SK-N-SH (cell line): Measurements from ENCODE around the gene ARID1B. TPM values are rescaled to one million over a fixed set of nuclear protein-coding genes. Genes with fewer than 3 reads are reported as not detected.

Experiments
- CTCF ChIA-PET: fragments of 300-600, 350-600 bp; formaldehyde crosslinking; extraction: SDS; loops from one replicate; lab custom pipeline; 2021; lab: Yijun Ruan, JAX
- POLR2A ChIA-PET: fragments of 350-600 bp; sonication (Branson Sonifier 250); formaldehyde crosslinking; extraction: SDS; loops from one replicate; lab custom pipeline; 2020; ENCODE audit warnings: antibody characterized with exemption, inconsistent platforms; lab: Yijun Ruan, JAX
- DNase-seq: peaks from one replicate; pipeline ENCODE4 v3.0.0; 2012
- H2AFZ ChIP-seq: fragments of 200-600 bp; sonication (generic); 2 replicates; pipeline ENCODE4 v1.8.1; 2016; ENCODE audit warnings: antibody characterized with exemption, mild to moderate bottlenecking, low read depth
- H3F3A ChIP-seq: fragments of 200-600 bp; sonication (generic); replicated peaks from 2 replicates; pipeline ENCODE3; 2016; ENCODE audit warnings: antibody characterized with exemption, mild to moderate bottlenecking; ENCODE audit not compliant: insufficient read depth
- H3K27ac ChIP-seq, 2 experiments: fragments of 200-500 bp in 1 of 2; fragments of 200-600 bp in 1 of 2; sonication (Bioruptor generic) in 1 of 2; sonication (generic), shearing (Covaris generic) in 1 of 2; 2 replicates each; pipeline versions ENCODE4 v1.5.1 to v1.6.1; 2014 to 2016; ENCODE audit warnings: low read depth in 2 of 2, inconsistent platforms in 1 of 2, low read length in 1 of 2, mild to moderate bottlenecking in 1 of 2, mixed read lengths in 1 of 2
- H3K27me3 ChIP-seq: fragments of 200-600 bp; sonication (generic), shearing (Covaris generic); 2 replicates; pipeline ENCODE4 v1.6.1; 2016; ENCODE audit warnings: mixed run types; ENCODE audit not compliant: insufficient read depth
- H3K36me3 ChIP-seq, 2 experiments: fragments of 200-500 bp in 1 of 2; fragments of 200-600 bp in 1 of 2; sonication (Bioruptor generic) in 1 of 2; sonication (generic) in 1 of 2; replicated peaks in 1 of 2; 2 replicates each; pipeline versions ENCODE3 to v1.5.1; 2014 to 2016; ENCODE audit warnings: low read length in 1 of 2, mild to moderate bottlenecking in 1 of 2; ENCODE audit not compliant: insufficient read depth in 2 of 2, control insufficient read depth in 1 of 2
- H3K4me1 ChIP-seq, 2 experiments: fragments of 200-500 bp in 1 of 2; fragments of 200-600 bp in 1 of 2; sonication (Bioruptor generic) in 1 of 2; sonication (generic), shearing (Covaris generic) in 1 of 2; 2 replicates each; pipeline versions ENCODE4 v1.5.1 to v1.6.1; 2014 to 2016; ENCODE audit warnings: low read depth in 1 of 2, low read length in 1 of 2, mixed run types in 1 of 2; ENCODE audit not compliant: insufficient read depth in 2 of 2, control insufficient read depth in 1 of 2
- H3K4me2 ChIP-seq: fragments of 200-600 bp; sonication (generic), shearing (Covaris generic); 2 replicates; pipeline ENCODE4 v1.6.1; 2017; ENCODE audit warnings: mixed run types
- H3K4me3 ChIP-seq, 2 experiments: fragments of 200-500 bp in 1 of 2; fragments of 200-600 bp in 1 of 2; sonication (Bioruptor generic) in 1 of 2; sonication (generic), shearing (Covaris generic) in 1 of 2; 2 replicates each; pipeline versions ENCODE4 v1.5.1 to v1.8.1; 2014 to 2016; ENCODE audit warnings: low read depth in 2 of 2, inconsistent platforms in 1 of 2, low read length in 1 of 2, mild to moderate bottlenecking in 1 of 2, mixed read lengths in 1 of 2, moderate library complexity in 1 of 2
- H3K79me2 ChIP-seq: fragments of 200-600 bp; sonication (generic); 2 replicates; pipeline ENCODE4 v1.8.1; 2017; ENCODE audit warnings: mild to moderate bottlenecking; ENCODE audit not compliant: insufficient read depth
- H3K9ac ChIP-seq: fragments of 200-600 bp; sonication (generic); 2 replicates; pipeline ENCODE4 v1.6.1; 2017; ENCODE audit warnings: mixed run types
- H3K9me2 ChIP-seq: fragments of 200-600 bp; sonication (generic); 2 replicates; pipeline ENCODE4 v1.6.1; 2017; ENCODE audit warnings: mixed run types
- H3K9me3 ChIP-seq: fragments of 200-600 bp; sonication (generic); 2 replicates; pipeline ENCODE4 v1.6.1; 2017; ENCODE audit warnings: mixed run types, mild to moderate bottlenecking, moderate library complexity
- H4K20me1 ChIP-seq: fragments of 200-600 bp; sonication (generic); 2 replicates; pipeline ENCODE4 v1.6.1; 2017; ENCODE audit warnings: mild to moderate bottlenecking, mixed run types; ENCODE audit not compliant: insufficient read depth
- FOXJ3 ChIP-seq: sonication (generic); formaldehyde crosslinking; IDR thresholded peaks from 2 replicates; pipeline ENCODE4 v1.5.1; 2020; ENCODE audit warnings: mild to moderate bottlenecking, missing genetic modification reagents
- RAD21 ChIP-seq: IDR thresholded peaks from 2 replicates; pipeline ENCODE4 v1.6.1; 2012; ENCODE audit warnings: mild to moderate bottlenecking, low read length
- TEAD4 ChIP-seq: IDR thresholded peaks from 2 replicates; pipeline ENCODE4 v1.4.0; 2012; ENCODE audit warnings: mild to moderate bottlenecking, borderline replicate concordance; ENCODE audit not compliant: insufficient read depth
- WGBS: methylation state at CpG from one replicate; pipeline ENCODE4 v1.1.6; 2017; ENCODE audit warnings: low lambda C conversion rate; 5-methylcytosine and 5-hydroxymethylcytosine counted together
- polyA plus RNA-seq, 3 experiments: library from polyadenylated mRNA; depleted of rRNA; stranded (reverse); fragments of >200 nt; gene quantifications; 2 replicates each; pipeline ENCODE4 v1.2.3, GENCODE V29; 2012
- small RNA-seq, 7 experiments: library from RNA; depleted of rRNA; stranded (forward); fragments of <200 nt; gene quantifications; one replicate each; pipeline ENCODE3, GENCODE V24; 2012

Gene ARID1B
- polyA plus RNA-seq, 1 of the 3 experiments (the other 2 are of a cell fraction) = 13.6 TPM

GRCh38 chr6:157259443-157259842 is 482.3 kb downstream of the ARID1B start:
- no peak overlapping the region for H3K9ac ChIP-seq
- TF ChIP-seq RAD21 = no peak
- TF ChIP-seq FOXJ3 (CRISPR knock-in tag) = no peak
- TF ChIP-seq TEAD4 = no peak
- H3F3A ChIP-seq = no peaks in the 10 kb centered on the region
- H3K9me3 ChIP-seq = no peaks in the 10 kb centered on the region
- H3K4me1 ChIP-seq = no peaks in the 10 kb centered on the region
- CTCF ChIA-PET = interaction anchor here (2.1 kb wide), 1 partner anchor 15 kb away, joined by 7 read pairs; no protein-coding TSS in a partner anchor
- POLR2A ChIA-PET = no interaction called here
- no peaks in the 10 kb centered on the region for H3K79me2 ChIP-seq
- H4K20me1 ChIP-seq = no peaks in the 10 kb centered on the region
- H2AFZ ChIP-seq = no peak overlapping the region
- no peaks in the 10 kb centered on the region for H3K9me2 ChIP-seq
- H3K27ac ChIP-seq = no peak overlapping the region
- no peak overlapping the region for H3K4me3 ChIP-seq
- DNase-seq = no peak
- no peak overlapping the region for H3K4me2 ChIP-seq
- WGBS = 74% methylated on average over 9 of the region's 9 CpGs
- no peaks in the 10 kb centered on the region; the same call in 1 of the 2 replicates for H3K27me3 ChIP-seq
- no peaks in the 10 kb centered on the region for H3K36me3 ChIP-seq

Small RNA genes lying within 50 kb of the gene (small RNA-seq; reads per million reads assigned to genes)
- gene AL355297.2 (0 to 3.0 (median 0) reads per million in 7 experiments), gene MIR4466 (0 to 1.1 (median 0) reads per million in 7 experiments)
